Measurements from ENCODE around the gene NEU1.
"Not testable (repeated sequence)": the region's sequence is repeated elsewhere in the genome, so short reads cannot be mapped to it uniquely, and the experiment has no call there.

NEU1 gene

DNA sequence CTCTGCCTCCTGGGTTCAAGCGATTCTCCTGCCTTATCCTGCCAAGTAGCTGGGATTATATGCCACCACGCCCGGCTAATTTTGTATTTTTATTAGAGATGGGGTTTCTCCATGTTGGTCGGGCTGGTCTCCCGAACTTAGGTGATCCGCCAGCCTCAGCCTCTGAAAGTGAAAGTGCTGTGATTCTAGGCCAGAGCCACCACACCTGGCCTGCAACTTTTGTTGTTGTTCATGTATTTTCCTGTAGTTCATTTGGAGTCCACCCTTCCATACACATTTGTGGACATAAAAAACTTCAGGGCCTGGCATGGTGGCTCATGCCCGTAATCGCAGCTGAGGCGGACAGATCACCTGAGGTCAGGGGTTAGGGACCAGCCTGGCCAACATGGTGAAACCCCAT lies 20.6 kb downstream of the NEU1 start:
- DNase-seq (ENCODE audit: low spot score) = no peak
- TF ChIP-seq, protein P1, sequence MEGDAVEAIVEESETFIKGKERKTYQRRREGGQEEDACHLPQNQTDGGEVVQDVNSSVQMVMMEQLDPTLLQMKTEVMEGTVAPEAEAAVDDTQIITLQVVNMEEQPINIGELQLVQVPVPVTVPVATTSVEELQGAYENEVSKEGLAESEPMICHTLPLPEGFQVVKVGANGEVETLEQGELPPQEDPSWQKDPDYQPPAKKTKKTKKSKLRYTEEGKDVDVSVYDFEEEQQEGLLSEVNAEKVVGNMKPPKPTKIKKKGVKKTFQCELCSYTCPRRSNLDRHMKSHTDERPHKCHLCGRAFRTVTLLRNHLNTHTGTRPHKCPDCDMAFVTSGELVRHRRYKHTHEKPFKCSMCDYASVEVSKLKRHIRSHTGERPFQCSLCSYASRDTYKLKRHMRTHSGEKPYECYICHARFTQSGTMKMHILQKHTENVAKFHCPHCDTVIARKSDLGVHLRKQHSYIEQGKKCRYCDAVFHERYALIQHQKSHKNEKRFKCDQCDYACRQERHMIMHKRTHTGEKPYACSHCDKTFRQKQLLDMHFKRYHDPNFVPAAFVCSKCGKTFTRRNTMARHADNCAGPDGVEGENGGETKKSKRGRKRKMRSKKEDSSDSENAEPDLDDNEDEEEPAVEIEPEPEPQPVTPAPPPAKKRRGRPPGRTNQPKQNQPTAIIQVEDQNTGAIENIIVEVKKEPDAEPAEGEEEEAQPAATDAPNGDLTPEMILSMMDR (IDR thresholded peaks at IDR 0.05; ENCODE audit: extremely low read depth, missing control alignments) = no peak

DNA sequence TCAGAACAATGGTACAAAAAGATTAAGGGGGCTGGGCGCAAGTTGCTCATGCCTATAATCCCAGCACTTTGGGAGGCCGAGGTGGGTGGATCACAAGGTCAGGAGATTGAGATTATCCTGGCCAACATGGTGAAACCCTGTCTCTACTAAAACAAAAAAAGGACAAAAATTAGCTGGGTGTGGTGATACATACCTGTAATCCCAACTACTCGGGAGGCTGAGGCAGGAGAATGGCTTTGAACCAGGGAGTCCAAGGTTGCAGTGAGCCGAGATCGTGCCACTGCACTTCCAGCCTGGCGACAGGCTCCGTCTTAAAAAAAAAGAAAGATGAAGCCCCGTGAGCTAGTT lies 22.9 kb downstream of the NEU1 start:
- DNase-seq (ENCODE audit: low spot score) = not testable (repeated sequence)

DNA sequence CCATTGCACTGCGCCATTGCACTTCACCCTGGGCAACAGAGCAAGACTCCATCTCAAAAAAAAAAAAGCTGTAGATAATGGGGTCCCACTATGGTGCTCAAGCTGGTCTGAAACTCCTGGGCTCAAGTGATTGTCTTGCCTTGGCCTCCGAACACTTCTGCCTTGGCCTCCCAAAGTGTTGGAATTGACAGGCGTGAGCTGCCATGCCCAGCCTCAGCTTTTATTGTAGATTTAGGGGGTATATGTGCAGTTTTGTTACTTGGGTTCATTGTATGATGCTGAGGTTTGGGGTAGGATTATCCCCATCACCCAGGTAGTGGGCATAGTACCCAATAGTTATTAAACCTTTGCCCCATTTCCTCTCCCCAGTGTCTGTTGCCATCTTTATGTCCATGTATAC lies 23.7 kb downstream of the NEU1 start:
- TF ChIP-seq, protein P1 (IDR thresholded peaks at IDR 0.05; ENCODE audit: extremely low read depth, missing control alignments) = no peak
- DNase-seq (ENCODE audit: low spot score) = no peak

DNA sequence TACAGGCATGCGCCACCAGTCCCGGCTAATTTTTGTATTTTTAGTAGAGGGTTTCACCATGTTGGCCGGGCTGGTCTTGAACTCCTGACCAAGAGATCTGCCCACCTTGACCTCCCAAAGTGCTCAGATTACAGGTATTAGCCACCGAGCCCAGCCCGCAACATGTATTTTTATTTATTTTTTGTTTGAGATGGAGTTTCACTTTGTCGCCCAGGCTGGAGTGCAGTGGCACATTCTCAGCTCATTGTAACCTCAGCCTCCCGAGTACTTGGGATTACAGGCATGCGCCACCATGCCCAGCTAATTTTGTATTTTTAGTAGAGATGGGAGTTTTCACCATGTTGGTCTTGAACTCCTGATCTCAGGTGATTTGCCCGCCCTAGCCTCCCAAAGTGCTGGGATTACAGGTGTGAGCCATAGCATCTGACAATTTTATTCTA lies 24.5 kb downstream of the NEU1 start:
- DNase-seq (ENCODE audit: low spot score) = not testable (repeated sequence)

DNA sequence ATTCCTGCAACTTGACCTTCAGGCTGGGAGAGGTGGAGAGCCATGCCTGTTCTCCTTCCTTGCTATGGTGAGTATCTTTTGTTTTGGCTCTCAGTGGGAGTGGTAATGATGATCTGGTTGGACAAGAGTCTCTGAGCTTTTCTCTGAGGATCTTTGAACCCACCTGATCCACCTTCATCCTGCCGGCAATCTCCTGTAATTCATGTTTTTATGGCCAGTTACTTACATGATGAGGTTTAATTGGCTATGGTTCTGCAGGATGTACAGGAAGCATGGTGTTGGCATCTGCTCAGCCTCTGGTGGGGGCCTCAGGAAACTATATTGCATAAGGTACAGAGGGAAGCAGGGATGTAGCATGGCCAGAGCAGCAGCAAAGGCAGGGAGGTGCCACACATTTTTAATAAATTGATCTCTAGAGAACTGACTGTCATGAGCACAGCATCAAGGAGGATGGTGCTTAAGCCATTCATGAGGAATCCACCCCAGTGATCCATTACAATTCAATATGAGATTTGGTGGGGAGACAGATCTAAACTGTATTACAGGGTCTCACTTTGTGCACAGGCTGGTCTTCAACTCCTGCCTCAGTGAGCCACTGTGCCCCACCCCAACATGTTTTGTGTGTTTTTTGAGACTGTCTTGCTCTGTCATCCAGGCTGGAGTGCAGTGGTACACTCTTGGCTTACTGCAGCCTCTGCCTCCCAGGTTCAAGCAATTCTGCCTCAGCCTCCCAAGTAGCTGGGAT lies 25.1 kb downstream of the NEU1 start:
- no peak for DNase-seq (ENCODE audit: low spot score)
- TF ChIP-seq, protein P1 (IDR thresholded peaks at IDR 0.05; ENCODE audit: extremely low read depth, missing control alignments) = no peak

DNA sequence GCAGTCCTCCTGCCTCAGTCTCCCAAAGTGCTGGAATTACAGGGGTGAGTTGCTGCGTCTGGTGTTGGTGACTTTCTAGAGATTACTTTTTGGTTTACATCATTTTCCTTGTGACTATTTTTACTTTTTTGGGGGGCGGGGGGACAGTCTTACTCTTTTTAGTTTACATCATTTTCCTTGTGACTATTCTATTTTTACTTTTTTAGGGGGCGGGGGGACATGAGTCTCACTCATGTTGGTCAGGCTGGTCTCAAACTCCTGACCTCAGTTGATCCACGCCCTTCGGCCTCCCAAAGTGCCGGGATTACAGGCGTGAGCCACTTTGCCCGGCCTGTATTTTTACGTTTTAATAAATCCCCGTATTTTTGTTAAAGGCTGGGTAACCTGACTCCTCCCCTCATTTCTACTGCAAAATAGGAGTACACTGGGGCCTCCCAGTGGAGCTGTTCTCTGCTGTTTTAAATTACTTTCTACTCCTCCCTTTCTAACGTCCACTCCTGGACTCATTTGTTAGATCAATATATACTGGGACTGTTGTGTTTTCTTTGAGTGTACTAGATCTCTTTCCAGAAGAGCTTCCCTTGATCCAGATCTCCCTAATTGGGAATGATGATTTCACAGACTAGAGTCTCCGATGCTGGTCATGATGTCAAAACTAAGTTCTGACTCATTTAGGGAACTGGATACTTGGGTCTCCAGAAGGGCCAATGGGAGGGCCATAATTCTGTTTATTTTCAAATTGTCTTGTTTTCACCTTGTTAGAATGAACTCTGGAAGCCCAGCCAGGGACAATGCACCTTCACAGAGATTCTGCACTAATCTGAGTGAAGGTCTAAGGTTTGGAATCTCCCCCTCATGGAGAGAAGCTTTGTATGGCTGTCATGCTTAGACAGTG lies 25.9 kb downstream of the NEU1 start:
- DNase-seq (ENCODE audit: low spot score) = no peak
- TF ChIP-seq, protein P1 (IDR thresholded peaks at IDR 0.05; ENCODE audit: extremely low read depth, missing control alignments) = no peak

DNA sequence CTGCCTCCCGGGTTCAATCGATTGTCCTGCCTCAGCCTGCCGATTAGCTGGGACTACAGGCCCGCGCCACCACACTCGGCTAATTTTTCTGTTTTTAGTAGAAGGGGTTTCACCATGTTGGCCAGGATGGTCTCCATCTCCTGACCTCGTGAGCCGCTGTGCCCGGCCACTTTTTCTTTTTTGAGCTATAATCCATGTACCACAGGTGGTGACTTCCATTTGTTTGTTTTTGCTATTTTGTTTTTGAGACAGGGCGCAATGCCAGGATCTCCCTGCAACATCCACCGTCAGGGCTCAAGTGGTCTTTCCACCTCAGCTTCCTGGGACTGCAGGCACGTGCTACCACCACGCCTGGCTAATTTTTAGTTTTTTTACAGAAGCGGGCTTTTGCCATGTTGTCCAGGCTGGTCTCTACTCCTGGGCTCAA lies 26.6 kb downstream of the NEU1 start:
- TF ChIP-seq, protein P1 (IDR thresholded peaks at IDR 0.05; ENCODE audit: extremely low read depth, missing control alignments) = no peak
- no peak for DNase-seq (ENCODE audit: low spot score)

DNA sequence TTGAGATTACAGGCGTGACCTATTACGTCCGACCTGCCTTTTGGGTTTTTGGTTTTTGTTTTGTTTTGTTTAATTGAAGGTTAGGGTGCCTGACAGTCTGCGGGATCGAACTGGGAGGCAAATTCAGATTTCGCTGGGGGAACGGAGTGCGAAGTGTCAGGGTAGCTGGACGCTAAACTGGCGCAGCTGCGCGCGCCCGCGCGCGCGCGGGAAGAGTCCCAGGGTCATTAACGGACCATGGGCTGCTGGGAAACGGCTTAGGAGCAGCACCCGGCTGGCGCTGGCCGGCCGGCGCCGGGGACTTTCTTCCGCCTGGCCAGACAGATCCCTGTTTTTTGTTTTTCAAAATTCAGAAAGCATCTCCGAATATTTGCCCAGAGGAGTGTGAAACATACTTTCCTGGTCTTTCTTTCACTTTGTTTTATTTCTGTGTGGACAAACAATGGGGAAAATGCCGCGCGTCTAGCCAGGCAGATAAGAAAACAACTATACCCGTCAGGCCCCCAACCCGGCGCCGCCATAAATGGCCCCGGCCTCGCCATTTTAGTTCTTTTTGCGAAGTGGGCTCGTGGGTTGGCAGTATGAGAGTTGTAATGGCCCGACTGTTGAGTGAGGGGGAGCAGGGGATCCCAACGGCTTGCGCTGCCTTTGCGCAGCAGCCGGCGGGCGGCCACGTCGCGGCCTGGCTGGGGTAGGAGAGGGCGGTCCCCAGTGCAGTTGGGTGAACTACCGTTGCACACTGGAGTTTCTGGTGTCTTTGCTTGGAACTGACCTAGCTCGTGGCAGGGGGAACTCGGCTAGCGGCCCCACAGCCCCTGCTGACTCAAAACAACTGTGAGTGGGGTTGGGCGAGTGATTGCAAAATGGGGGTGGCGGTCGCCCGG lies 28.0 kb downstream of the NEU1 start:
- peak; percentile 87 for DNase-seq (ENCODE audit: low spot score)
- TF ChIP-seq, protein P1 (IDR thresholded peaks at IDR 0.05; ENCODE audit: extremely low read depth, missing control alignments) = no peak
